Stimulated activated CD8-positive, alpha-beta memory T cell treated with anti-CD3 and anti-CD28 coated beads, Interleukin-12 subunit alpha, Interleukin-12 subunit beta, amount 100 ng/mL, for 1 hour (primary cell): ENCODE measurements around the gene ROBO1.

Experiments
- DNase-seq: peaks from one replicate; pipeline ENCODE4 v3.0.0-alpha.2; 2020; ENCODE audit warnings: low read depth

ROBO1 gene

GRCh38 chr3:79670178-79670577 is 97.6 kb downstream of the ROBO1 start:
- DNase-seq: no peak

DNA sequence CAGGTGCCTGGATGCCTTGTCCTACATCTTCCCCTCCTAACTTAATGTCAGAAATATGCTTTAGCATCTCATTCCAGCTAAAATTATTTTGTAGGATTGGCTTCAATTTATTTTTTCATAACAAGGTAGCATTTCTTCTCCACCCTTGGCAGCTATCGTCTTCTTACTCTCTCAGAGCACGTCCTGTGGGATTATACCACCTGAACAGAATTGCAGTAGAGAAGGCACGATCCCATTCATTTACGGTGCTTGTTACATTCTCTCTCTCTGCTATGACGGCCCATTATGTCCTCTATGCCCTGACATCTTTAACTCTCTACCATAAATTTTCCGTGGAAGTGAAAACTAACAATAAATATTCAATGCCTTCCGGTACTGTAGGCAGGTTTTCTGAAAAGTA is 103.3 kb downstream of the ROBO1 start:
- no peak for DNase-seq

DNA sequence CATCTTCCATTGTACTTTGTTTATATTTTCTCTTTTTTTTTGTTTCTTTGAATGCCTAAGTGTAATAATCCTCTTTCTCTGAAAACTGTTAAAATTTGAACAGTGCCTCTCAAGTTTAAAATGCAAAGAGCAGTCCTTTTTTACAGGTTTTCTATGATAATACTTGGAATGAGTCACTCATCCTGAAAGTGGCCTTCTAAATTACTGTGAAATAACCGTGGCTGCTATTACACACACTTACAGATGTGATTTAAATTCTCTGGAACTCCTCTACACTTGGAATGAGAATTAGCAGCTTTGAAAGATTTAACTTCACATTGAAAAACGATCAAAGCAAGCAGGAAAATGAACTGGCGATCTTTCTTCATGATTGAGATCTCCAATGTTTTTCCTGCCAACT is 105.9 kb downstream of the ROBO1 start:
- DNase-seq: no peak

DNA sequence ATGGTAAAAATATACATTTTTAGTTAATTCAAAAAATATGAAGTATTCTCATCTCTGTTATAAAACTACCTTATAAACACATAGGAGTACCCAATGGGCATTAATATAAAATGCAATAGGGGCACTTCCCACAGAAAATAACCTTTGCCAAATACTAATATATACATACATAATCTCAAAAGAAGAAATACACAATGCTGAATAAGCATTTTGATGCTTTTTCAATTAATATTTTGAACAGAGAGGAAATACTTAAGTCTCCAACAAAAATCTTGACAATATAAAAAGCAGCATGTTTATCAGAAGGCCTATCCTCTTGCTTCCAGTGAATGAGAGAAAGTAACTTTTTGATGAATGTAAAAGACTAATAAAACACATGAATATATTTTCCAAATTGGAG is 110.7 kb downstream of the ROBO1 start:
- DNase-seq: no peak

DNA sequence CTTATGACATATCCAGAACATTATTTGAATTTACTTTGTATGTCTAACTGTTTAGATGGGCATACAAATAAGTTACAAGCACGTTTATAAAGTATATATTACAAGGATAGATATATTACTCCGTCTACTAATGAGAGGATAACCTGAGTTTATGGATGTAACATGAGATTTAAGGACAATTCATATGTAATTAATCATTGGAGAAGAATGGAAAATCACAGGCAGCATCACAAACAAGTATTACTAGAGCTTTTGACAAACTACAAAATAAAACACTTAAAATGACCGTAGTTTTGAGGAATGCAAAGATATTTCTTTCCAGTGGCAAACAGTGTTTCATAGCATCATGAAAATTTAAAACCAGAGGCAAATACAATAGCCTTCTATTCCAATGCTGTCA is 113.8 kb downstream of the ROBO1 start:
- no peak for DNase-seq

- DNase-seq: no peak
Observed at GRCh38 chr3:79653266-79653830, 114.5 kb downstream of the ROBO1 start.

- no peak for DNase-seq
Observed at GRCh38 chr3:79651536-79652065, 116.2 kb downstream of the ROBO1 start.

DNA sequence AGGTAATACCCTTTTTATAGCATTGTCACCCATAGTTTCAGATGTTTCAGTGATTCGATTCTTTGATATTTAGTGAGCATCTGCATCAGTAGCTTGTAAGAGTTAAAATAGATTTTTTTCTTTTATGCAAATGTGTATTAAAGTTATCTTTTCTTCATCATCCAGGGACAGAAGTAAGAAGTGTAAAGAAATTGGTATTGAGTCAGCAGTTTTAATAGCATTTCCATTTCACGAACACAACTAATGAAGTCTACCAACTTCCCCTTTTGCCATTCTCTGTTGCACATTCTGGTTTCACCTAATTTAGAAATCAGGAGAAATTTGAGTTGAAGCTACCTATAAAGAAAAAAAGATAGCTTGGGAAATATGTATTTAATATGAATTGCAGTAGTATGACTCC is 127.9 kb downstream of the ROBO1 start:
- DNase-seq: no peak

GRCh38 chr3:79636372-79636771 is 131.4 kb downstream of the ROBO1 start:
- DNase-seq: no peak

DNA sequence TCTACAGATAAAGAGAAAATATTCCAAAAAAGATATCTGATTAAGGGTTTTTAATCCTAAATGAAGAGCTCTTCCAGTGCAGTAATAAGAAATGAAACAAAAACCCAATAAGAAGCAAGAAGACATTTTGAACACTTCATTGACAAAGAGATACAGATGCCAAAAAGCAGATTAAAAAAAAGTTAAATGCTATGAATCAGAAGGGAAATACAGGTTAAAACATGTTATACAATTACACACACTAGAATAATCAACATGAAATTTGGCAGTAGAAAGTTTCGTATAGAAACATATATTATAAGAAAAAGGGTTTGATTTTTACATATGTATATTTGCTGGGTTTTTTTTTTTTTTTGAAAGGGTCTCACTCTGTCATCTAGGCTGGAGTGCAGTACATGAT is 135.0 kb downstream of the ROBO1 start:
- no peak for DNase-seq

GRCh38 chr3:79618883-79619282 is 148.9 kb downstream of the ROBO1 start:
- DNase-seq: no peak

DNA sequence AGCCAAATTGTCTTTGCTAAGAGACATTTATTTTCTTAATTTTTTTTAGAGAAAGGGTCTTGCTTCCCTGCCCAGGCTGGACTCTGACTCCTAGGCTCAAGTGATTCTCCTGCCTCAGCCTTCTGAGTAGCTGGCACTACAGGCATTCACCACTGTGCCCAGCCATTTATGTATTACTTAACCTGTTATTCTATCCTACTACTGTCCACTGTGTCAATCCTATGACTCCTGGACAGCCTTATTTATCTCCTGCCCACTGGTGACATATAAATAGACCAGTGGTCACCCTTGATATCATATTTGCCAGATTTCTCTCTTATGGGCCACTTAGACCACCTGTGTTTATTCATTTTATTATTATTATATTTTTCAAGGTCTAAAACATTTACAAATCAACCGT is 161.4 kb downstream of the ROBO1 start:
- no peak for DNase-seq

DNA sequence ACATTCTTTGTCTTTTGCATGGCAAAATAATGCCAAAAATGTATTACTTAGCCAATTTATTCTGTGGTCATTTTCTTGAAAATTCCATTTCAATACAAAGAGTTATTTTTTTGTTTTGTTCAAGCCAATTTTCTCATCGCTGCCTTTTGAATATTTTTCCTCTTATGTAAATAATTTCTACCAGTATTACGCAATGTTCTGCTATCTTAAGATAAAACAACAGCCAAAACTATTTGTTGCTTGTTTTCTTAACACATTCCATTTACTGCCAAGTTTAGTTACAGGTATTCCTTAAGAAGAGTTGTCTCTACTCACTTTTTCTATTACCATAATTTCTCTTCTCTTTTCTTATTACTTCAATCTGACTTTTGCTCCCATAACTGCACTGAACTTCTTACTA is 163.1 kb downstream of the ROBO1 start:
- no peak for DNase-seq

GRCh38 chr3:79602385-79602784 is 165.4 kb downstream of the ROBO1 start:
- DNase-seq: no peak

- DNase-seq: no peak
Observed at GRCh38 chr3:79598594-79598993, 169.2 kb downstream of the ROBO1 start.

- no peak for DNase-seq
Observed at GRCh38 chr3:79597709-79598108, 170.1 kb downstream of the ROBO1 start.

DNA sequence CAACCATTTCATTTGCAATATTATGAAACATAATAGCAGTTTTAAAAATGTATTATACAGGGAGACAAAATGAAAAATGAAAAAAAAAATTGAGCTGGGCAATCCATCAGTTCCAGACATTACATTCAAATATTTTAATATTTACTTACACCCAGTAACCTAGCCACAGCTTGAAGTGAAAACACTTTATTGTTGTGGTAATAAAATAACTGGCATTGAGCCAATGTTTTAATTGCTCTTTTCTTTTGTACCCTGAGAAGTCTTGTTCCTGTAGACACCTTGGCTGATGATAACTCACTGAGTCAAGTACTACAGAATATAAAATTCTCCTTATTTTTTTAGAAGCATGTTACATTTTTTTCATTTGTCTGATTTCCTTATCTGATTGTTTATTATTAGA is 180.6 kb downstream of the ROBO1 start:
- no peak for DNase-seq

DNA sequence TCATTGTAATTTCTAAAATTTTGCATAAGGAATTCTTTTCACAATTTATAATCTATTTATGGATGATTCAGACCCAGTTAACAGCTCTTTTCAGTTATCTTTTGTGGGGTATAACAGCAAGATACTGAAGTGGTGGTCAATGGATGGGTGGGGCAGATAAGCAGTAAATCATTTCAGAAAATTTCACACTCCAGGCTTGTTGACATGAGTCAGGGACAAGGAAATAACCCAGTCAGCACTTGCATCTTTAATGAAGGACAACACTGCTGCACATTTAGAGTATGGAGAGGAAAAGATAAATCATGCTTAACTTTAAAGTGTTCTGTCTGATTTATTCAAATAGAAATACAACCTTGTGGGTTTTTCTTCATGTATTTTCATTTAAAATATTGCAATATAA is 181.6 kb downstream of the ROBO1 start:
- no peak for DNase-seq

DNA sequence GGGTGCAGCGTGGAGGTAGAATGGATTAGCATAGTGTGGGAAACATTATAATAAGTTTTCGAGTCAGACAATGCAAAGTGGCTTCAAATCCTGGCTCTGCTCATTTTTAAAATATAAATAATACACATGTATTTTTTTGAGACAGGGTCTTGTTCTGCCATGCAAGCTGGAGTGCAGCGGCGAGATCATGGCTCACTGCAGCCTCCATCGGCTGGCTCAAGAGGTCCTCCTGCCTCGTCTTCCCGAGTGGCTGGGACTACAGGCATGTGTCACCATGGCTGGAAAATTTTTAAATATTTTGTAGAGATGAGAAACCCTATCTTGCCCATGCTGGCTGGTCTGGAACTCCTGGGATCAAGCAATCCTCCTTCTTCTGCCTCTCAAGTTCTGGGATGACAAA is 194.9 kb downstream of the ROBO1 start:
- DNase-seq: no peak

- no peak for DNase-seq
Observed at GRCh38 chr3:79568938-79569337, 198.9 kb downstream of the ROBO1 start.

DNA sequence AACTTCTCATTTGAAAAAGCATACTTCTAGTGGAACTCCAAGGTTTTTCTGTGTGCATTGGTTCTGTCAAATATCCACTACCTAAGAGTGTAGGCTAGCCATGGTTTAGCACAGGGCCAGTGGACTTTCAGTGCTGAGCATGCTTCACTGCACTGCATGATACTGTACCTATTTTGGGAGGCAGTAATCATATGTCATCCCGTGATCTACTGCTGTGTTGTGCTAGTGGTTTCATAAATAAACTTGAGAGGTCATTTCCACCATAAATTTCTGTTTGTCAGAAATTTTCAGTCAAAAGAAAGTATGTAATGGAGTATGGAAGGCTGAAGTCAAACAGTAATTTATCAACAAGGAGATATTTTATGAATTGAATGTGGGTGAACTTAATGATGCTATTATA is 203.6 kb downstream of the ROBO1 start:
- DNase-seq: no peak

- DNase-seq: no peak
Observed at GRCh38 chr3:79560698-79561097, 207.1 kb downstream of the ROBO1 start.

DNA sequence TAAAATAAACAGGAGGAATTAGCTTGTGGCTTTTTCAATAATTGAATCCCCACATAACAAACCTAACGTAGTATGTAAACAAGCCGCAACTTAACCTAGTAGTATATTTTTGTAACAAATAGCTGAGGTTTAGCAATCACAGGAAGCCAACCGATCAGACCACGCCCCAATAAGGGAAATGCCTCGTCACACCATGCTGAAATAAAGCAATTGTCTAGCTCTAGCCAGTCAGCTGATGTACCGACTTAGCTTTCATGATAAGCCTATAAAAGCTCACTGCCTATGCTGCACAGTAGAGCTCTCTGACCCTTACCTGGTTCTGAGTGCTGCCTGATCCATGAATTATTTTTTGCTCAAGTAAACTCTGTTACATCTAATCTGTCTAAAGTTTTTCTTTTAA is 208.9 kb downstream of the ROBO1 start:
- DNase-seq: no peak

DNA sequence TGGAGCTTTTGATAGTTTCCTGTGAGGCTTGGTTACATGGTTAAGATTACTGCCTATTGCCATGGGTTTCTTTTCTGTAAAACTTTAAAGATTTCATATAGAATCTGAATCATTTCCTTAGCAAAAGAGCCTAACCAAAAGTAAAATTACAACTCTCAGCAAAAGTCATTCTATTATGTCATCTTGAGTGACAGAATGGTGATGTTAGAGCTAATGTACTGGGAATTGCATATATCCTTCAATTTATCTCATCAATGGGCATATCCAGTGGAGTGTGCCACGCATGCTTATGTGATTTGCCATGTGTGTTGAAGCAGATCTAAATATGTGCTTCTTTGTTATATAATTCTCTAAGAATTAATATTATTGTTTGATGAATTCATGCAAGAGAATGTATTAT is 212.1 kb downstream of the ROBO1 start:
- no peak for DNase-seq

GRCh38 chr3:79551997-79552396 is 215.8 kb downstream of the ROBO1 start:
- DNase-seq: no peak
